ENCODE data around the gene BRD2. TPM values are rescaled to one million over a fixed set of nuclear protein-coding genes. Genes with fewer than 3 reads are reported as not detected.

BRD2 gene
- total RNA-seq, 6 donors from 2014 or later = 144 to 388 (median 183) TPM

- Histone ChIP-seq H3K36me3 (no peaks in the 10 kb centered on the region), H3K4me1 (peaks cover 28 to 43% (median 37%) of the 10 kb centered on the region in 4 donors)
- ATAC-seq (ENCODE audit: low FRiP score in 2 of 2) = no peak
Measured at GRCh38 chr6:32964776-32965175, 3.6 kb upstream of the BRD2 start.

GRCh38 chr6:32967151-32968091, 973 bp upstream of the BRD2 start:
- DNase-seq (peak in 1 of 2 donors; percentile 44), ATAC-seq (ENCODE audit: low FRiP score in 2 of 2) (no peak)
- Histone ChIP-seq H3K4me1 (peaks cover 28 to 38% (median 36%) of the 10 kb centered on the region in 4 donors), H3K9me3 (no peaks in the 10 kb centered on the region), H3K4me3 (peak overlapping the region; percentile 71 to 93 (median 84)), H3K27ac (peak overlapping the region; percentile 98 to 100 (median 98)), H3K36me3 (peaks cover 0 to 3% (median 1%) of the 10 kb centered on the region in 4 donors), H3K27me3 (no peaks in the 10 kb centered on the region)
- WGBS, 2 donors = 4% methylated on average over 16 of the region's 16 CpGs
- peak in 5 of 6 experiments; percentile 11 to 34 (median 34) for TF ChIP-seq CTCF (IDR thresholded peaks at IDR 0.05)
- TF ChIP-seq EP300 (IDR thresholded peaks at IDR 0.05) = no peak

More at GRCh38 chr6:32964776-32965175, 3.6 kb upstream of the BRD2 start:
- TF ChIP-seq POLR2A (IDR thresholded peaks at IDR 0.05) (no peak), EP300 (IDR thresholded peaks at IDR 0.05) (no peak), CTCF (IDR thresholded peaks at IDR 0.05) (no peak), POLR2AphosphoS5 (IDR thresholded peaks at IDR 0.05) (no peak)
- no peaks in the 10 kb centered on the region for H3K27me3 ChIP-seq
- WGBS, 2 donors = 72 to 82% methylated on average over 5 of the region's 5 CpGs
- DNase-seq = no peak
- H3K9me3 ChIP-seq = no peaks in the 10 kb centered on the region
- peak overlapping the region in 1 of 4 donors; percentile 23 for H3K27ac ChIP-seq
- no peak overlapping the region for H3K4me3 ChIP-seq

GRCh38 chr6:32968867-32969684, 682 bp downstream of the BRD2 start:
- H3K27ac ChIP-seq = peak overlapping the region; percentile 98 to 100 (median 98)
- ATAC-seq (ENCODE audit: low FRiP score in 2 of 2) (peak; percentile 59 to 68), DNase-seq (peak; percentile 74 to 85)
- peak overlapping the region; percentile 71 to 93 (median 84) for H3K4me3 ChIP-seq
- peaks cover 0 to 20% (median 6%) of the 10 kb centered on the region in 4 donors for H3K36me3 ChIP-seq
- peaks cover 26 to 28% (median 27%) of the 10 kb centered on the region in 4 donors for H3K4me1 ChIP-seq
- no peaks in the 10 kb centered on the region for H3K27me3 ChIP-seq
- no peaks in the 10 kb centered on the region for H3K9me3 ChIP-seq
- 0 to 1% methylated on average over 16 to 27 of the region's 40 CpGs for WGBS, 2 donors
- TF ChIP-seq POLR2AphosphoS5 (IDR thresholded peaks at IDR 0.05) (peak in 1 of 2 donors; percentile 4), CTCF (IDR thresholded peaks at IDR 0.05) (peak in 2 of 6 experiments; percentile 13 to 31), POLR2A (IDR thresholded peaks at IDR 0.05) (peak in 2 of 4 donors; percentile 31 to 58), EP300 (IDR thresholded peaks at IDR 0.05) (no peak)

DNA sequence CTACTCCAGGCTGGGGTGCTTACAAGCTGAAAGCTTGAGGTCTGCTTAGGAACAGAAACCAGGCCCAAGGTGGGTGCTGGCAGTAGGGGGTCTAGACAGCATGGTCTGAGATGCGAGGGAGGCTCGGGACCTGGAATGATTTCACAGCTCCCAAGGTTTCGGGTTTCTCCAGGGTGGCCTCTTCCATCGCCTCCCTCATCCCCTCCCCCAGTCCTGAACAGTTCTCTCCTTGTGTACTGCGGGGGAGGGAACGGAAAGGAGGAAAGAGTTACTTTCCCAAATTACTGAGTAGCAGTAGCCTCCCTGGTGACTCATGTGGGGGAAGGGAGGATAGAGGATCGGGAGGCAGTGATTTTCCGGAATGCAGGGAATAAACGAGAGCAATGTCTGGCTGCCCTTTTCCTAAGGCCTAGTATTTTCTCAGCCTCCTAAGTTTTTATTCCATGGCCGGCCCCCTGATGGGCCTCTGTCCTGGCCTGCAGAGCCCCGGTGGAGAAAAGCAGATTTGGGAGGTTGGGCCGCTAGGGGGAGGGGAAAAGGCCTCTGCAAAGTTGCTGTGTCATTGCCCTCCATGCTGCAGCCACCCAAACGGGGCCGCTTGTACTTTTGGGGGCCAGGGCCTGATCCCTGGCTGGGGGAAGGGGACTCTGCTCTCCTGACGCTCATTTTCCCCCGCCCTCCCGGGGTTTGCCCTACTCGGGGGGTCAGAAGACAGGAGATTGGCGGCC, 1.5 kb downstream of the BRD2 start:
- Histone ChIP-seq H3K9me3 (no peaks in the 10 kb centered on the region), H3K27ac (peak overlapping the region; percentile 98 to 100 (median 98)), H3K36me3 (peaks cover 2 to 28% (median 12%) of the 10 kb centered on the region in 4 donors), H3K4me3 (peak overlapping the region; percentile 71 to 93 (median 84)), H3K27me3 (no peaks in the 10 kb centered on the region), H3K4me1 (peaks cover 23 to 27% (median 25%) of the 10 kb centered on the region in 4 donors)
- WGBS, 2 donors = 0 to 1% methylated on average over 17 to 19 of the region's 19 CpGs
- DNase-seq (peak; percentile 69 to 77), ATAC-seq (ENCODE audit: low FRiP score in 2 of 2) (peak in 1 of 2 donors; percentile 37)
- peak; percentile 70 to 71 for TF ChIP-seq POLR2AphosphoS5 (IDR thresholded peaks at IDR 0.05)
- TF ChIP-seq EP300 (IDR thresholded peaks at IDR 0.05) = no peak
- TF ChIP-seq CTCF (IDR thresholded peaks at IDR 0.05) = peak; percentile 24 to 77 (median 60)
- peak in 2 of 4 donors; percentile 21 to 70 for TF ChIP-seq POLR2A (IDR thresholded peaks at IDR 0.05)

Measured in upper lobe of left lung (tissue), 6 donors.